Epithelial cell of prostate (primary cell): ENCODE data around the gene ALDOA.
"Not testable (repeated sequence)": the region's sequence is repeated elsewhere in the genome, so short reads cannot be mapped to it uniquely, and the experiment has no call there.

ENCODE experiments used
- DNase-seq: peaks from one replicate; pipeline ENCODE4 v3.0.0-alpha.2; 2011; ENCODE audit warnings: low read depth, low spot score
- H3K27ac ChIP-seq: fragments of 450-650 bp; 2 replicates; pipeline ENCODE4 v1.5.1; 2017; ENCODE audit warnings: mild to moderate bottlenecking

Gene ALDOA

GRCh38 chr16:30112197-30113030 is 46.9 kb downstream of the ALDOA start:
- peak overlapping the region; percentile 52 for H3K27ac ChIP-seq

GRCh38 chr16:30113031-30113710 is 47.6 kb downstream of the ALDOA start, which contains the start of gene GDPD3:
Gene GDPD3, minus strand, starts transcription at chr16:30113537. Its CDS starts 59 bp downstream, at chr16:30113478.
- DNase-seq, result no peak
- peak within 1 kb of the TSS; percentile 52 for H3K27ac ChIP-seq

More at GRCh38 chr16:30112197-30113030, 46.9 kb downstream of the ALDOA start:
- no peak for DNase-seq

DNA sequence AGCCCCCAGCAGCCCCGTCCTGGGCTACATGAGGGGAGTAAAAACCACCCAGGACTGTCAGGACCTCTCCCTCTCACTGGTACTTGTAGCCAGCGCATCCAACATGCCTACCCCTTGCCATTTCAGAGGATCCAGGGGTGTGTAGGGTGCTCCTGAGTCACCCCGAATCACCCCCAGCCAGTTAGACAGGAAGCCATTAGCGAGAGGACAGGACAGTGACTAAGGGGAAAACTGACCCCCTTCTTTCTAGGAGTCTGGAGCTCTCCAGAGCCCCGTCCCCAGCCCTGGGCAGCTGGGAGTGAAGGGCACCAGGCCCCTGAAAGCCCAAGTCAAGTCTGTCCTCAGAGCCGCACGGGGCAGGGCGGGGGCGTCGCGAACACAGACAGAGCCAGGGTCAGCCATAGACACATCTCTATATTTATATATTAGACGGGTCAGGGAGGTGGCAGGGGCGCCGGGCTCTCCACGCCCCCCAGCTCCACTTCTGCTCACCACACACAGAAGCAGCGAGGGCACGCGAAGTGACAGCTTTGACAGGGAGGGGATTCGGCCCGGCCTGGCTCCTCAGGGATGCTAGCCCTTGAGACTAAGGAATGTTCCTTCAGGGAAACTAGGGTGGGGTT is 48.3 kb downstream of the ALDOA start:
- H3K27ac ChIP-seq, result peak overlapping the region; percentile 52
- DNase-seq, result no peak

DNA sequence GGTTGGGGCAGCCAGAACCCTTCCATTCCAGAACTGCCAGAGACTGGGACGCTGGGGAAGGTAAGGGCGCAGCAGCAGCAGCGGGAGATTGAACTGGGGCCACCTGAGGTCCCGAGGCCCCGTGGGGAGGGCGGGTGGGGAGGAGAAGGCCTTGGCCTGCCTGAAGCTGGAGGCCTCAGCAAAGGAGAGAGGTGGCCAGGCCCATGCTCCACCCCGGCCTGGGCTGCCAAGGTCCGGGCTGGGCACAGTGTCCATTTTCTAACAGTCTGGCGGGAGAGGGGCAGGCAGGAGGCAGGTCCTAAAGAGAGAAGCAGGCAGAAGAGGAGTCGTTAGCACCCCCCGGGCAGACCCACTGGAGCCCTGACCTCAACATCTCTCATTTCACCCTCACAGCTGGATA is 48.9 kb downstream of the ALDOA start:
- H3K27ac ChIP-seq, result peak overlapping the region; percentile 52
- no peak for DNase-seq

GRCh38 chr16:30114833-30115232 is 49.3 kb downstream of the ALDOA start:
- peak overlapping the region; percentile 52 for H3K27ac ChIP-seq
- not testable (repeated sequence) for DNase-seq

DNA sequence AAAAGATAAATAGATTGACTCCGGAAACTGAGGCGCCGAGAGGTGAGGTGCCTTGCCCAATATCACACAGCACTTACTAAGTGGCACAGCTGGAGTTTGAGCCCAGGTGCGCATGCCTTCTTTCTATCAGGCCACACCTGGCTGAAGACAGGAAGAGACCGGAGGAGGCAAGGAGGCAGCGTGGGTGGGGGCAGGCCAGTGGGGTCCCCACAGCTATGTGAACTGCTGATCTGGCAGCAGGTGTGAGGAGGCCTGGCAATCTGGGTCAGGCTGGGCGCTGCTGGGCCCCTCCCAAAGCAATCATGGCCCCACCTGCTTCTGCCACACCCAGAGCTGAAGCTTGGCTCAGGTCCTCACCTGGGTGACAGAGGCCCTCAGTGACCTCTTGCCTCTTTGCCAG is 49.7 kb downstream of the ALDOA start:
- peak overlapping the region; percentile 52 for H3K27ac ChIP-seq
- DNase-seq, result no peak

DNA sequence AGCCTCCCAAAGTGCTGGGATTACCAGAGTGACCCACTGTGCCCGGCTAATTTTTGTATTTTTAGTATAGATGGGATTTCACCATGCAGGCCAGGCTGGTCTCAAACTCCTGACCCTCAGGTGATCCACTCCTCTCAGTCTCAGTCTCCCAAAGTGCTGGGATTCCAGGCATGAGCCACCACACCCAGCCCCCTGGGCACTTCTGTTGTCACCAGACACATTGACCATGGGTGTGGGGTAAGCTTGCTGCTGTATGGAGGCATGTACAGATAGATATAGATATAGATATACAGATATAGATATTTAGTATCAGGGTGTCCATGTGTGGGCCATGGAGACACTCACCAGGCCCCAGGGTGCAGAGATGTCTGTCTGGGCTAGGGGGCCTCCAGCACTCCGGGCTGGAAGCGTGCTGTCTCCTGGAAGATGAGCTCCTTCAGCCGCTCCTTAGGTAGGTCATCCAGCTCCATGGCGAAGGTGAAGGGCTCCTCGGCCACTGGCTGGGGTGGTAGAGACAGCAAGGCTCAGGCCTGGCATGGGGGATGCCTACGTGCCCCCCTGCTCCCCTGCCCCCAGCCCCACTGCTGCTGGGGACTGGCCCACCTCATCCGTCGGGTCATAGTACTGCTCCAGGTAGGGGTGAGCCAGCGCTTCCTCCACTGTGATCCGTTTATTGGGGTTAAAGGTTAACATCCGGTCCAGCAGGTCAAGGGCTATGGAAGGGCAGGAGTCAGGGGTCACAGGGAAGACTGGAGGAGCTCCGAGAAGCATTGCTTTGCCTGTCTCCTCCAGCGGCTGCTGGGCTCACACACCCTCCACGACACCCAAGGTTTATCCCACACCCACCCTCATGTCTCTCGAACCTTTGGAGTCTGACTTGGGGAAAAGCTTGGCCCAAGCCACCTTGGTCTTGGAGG is 51.0 kb downstream of the ALDOA start:
- peak overlapping the region; percentile 52 for H3K27ac ChIP-seq
- no peak for DNase-seq

DNA sequence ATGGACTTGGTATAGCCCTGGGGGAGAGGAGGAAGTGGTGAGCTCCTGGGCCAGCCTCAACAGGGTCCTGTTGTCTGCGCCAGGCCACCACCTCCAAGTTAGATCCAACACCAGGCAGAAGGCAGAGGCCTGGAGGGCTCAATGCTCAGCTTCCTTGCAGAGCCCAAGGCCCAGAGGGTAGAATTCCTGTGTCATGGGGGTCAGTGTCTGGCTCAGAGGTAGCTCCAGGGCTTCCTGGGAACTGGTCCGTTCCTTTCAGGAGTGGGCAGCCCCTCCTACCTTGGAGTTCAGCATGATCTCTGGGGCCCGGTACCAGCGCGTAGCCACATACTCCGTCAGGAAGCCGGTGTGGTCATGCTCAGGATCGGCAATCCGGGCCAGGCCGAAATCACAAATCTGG is 52.2 kb downstream of the ALDOA start:
- H3K27ac ChIP-seq, result no peak overlapping the region
- no peak for DNase-seq

DNA sequence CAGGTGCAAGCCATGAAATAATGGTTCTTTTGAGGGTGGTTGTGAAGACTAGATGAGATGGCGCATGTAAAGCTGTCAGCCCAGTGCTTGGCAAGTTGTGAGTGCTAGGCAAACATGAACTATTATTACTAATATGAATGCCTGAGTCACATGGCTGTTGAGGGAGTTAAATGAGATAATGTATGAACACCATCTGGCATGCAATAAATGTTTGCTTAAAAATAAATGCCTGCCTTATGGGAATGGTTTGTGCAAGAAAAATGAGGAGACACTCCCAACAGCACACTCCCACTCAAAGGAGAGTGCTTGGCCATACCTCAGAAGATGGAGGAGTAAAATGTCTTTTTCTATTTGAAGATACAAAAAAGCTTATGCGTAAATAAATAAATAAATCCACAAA is 53.9 kb downstream of the ALDOA start:
- no peak overlapping the region for H3K27ac ChIP-seq
- DNase-seq, result no peak
